ENCODE data around the gene SNTG2.

SNTG2 gene

DNA sequence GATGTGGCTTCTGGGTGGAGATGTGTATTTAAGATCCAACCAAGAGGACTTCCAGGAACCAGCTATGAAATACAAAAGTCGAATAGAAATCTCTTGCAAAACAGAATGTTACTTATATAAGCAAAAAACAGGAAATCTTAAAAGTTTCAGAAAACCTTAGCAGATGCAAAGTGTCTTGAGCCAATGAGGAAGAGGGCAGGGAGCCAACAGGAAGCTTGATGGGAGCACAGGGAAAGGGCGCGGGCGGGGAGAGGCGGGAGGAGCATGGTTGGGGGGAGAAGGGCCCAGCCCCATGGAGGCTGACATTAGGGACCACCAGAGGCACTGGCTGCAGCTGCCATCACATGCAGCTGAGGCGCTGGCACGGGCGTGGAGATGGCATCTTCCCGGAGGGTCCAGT lies 203.3 kb downstream of the SNTG2 start:
- DNase-seq = no peak

DNA sequence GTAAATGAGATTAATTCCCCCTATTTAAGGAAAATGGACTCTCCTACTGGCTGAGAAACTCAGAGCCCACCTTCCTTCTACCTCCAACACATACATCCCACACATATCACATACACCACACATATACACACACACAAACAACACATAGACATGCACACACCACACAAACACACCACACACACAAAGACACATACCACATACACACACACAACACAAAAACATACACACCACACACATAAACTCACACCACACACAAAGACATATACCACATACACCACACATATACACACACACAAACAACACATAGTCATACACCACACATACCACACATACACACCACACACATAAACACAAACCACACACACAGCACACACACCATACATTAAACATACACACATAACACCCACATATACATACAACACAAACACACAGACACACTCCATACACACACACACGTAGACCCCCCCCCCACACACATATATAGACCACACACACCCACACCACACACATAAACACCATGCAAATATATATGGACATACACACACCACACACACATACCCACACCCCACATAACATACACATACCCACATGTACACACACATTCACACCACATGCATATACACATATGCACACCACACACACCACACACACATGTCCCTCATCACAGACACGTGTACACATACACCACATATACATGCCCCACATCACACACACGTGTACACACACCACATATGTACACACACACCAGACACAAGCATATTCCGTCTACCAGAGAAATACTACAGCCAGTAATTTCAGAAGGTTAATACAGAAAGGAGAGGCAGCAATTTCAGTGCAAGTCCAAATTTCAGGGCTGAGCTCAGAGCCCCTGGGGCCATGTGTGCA lies 204.3 kb downstream of the SNTG2 start:
- DNase-seq = no peak

- DNase-seq = no peak
Measured at GRCh38 chr2:1156059-1156458, 205.4 kb downstream of the SNTG2 start.

DNA sequence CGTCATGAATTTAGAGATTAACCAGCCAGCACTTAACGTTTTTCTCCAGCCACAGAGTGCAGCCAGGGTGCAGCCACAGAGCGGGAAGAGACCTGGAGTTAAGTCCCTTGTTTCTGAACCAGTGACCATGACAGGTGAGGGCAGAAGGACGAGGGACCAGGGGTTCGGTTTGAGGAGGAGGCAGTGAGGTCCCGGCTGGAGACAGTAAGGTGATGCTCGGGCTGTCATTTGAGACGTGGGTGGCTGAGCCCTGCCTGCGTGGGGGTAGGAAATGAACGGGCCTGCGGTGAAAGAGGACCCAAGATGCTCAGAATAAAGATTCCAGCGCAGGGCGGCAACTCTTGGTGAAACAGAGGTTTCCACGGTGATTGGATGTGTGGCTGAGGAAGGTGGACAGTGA lies 205.9 kb downstream of the SNTG2 start:
- DNase-seq = no peak

- no peak for DNase-seq
Measured at GRCh38 chr2:1157107-1157506, 206.5 kb downstream of the SNTG2 start.

DNA sequence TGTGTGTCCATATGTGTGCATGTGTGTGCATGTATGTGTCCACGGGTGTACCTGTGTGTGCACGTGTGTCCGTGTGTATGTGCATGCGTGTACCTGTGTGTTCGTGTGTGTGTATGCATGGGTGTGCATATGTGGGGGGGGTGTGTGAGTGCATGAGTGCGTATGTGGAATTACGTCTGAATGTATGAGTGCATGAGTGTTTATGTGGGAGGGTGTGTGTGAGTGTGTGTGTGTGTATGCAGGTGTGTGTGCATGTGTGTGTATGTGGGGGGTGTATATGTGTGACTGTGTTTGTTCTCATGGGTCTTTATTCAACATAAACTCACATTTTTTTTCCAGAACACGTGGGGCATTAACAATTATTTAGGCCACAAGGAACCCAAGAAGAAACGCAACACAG lies 208.4 kb downstream of the SNTG2 start:
- no peak for DNase-seq

DNA sequence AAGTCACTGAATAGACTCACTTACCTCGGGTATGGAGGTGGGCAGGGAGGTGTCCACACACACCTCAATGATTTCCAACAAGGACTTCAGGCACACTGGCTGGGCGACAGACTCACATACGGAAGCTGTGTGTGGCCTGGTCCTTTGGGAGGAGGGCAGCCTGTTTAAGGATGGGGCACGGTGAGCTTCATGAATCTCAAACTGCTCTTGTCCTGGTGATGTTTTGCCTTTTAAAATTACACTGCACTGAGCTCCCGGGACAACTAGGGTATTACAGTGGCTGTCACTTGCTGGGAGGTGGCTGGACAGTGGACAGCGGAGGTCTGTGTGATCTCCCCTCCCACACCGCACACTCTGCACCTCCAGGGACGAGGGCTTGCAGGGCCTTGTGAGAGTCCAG lies 211.6 kb downstream of the SNTG2 start:
- no peak for DNase-seq

- no peak for DNase-seq
Measured at GRCh38 chr2:1162768-1163584, 212.3 kb downstream of the SNTG2 start.

- DNase-seq = no peak
Measured at GRCh38 chr2:1166976-1167375, 216.3 kb downstream of the SNTG2 start.

GRCh38 chr2:1168846-1169245 lies 218.2 kb downstream of the SNTG2 start:
- no peak for DNase-seq

DNA sequence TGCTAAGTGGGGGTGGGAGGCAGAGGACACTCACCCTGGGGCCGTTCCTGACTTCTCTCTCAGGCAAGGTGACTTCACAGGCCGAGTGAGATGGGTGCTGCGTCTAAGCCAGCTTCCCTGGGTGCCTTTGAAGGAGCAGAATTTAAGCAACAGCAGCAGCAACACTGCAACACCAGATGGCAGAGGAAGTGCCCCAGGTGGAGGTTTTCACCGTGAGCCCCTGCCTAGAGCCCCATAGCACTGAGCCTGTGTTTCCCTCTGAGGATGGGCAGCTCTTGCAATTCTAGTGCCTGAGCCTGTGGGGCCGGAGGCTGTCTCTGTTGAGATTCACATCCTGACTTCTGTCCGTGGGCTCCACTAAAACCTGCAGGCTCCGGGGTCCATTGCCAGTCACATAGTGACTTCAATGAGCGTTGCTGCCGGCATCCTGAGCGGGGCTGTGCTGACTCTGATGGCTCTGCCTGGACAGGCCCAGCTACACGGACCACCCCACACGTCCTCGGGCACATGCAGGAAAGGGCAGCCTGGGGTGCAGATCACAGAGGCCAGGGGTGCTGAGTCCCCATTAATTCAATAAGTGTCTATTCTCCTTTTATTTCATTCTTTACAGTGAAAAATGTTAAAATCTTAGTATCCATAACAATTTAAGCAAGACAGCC lies 218.8 kb downstream of the SNTG2 start:
- DNase-seq = no peak

DNA sequence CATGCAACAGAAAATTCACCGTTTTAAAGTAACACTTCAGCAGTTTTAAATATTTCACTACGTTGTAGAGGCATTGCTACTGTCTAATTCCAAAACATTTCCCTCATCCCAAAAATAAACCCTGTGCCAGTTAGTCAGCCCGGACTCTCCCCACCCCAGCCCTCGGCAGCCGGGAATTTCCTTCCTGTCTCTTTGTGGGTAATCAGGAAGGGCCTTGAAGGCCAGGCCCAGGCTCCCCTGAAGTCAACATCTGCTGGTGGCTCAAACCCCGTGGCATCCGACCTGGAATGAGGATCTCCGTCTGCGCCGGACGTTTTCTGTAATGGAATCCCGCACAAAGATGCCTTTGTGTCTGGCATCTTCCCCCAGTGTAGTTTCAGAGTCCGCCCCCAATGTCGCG lies 219.6 kb downstream of the SNTG2 start:
- DNase-seq = no peak

DNA sequence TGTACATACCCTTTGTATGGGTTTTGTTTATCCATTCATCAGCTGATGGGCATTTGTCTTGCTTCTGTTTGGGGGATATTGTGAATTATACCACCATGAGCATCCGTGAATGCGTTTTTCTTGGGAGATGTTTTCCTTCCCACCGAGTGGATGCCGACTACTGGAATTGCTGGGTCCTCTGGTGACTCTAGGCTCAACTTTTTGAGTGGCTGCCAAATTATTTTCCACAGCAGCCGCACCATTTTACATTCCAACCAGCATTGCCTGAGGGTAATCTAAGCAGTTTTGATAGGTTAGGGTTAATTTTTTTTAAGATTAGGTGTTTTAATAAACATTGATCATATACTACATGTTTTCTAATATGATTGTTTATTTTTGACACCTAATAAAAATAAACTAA lies 220.1 kb downstream of the SNTG2 start:
- no peak for DNase-seq

GRCh38 chr2:1173528-1173927 lies 222.9 kb downstream of the SNTG2 start:
- DNase-seq = no peak

GRCh38 chr2:1181893-1182292 lies 231.2 kb downstream of the SNTG2 start:
- DNase-seq = no peak

DNA sequence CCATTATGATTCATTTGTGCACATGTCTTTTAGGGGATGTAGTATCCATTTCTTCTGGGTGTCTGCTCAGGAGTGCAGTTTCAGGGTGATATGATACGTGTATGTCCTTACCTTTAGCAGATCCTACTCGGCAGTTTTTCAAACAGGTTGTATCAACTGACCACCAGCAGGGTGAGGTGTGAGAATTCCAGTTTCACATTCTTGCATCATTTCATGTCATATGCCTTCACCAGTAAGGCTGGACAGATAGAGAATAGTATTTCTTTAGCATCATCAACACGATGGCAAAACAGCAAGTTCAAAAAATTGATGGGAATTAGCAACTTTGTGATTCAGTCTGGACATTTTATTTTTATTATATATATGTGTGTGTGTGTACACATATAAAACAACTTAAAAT lies 232.7 kb downstream of the SNTG2 start:
- DNase-seq = no peak

DNA sequence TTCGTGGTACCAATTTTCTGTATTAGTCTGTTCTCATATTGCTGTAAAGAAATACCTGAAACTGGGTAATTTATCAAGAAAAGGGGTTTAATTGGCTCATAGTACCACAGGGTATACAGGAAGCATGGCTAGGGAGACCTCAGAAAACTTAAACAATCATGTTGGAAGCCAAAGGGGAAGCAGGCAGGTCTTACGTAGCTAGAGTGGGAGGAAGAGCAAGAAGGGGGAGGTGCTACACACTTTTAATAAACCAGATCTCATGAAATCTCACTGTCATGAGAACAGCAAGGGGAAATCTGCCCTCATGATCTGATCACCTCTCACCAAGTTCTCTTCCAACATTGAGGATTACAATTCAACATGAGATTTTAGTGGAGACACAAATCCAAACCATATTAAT lies 235.8 kb downstream of the SNTG2 start:
- DNase-seq = no peak

- DNase-seq = no peak
Measured at GRCh38 chr2:1187189-1187588, 236.5 kb downstream of the SNTG2 start.

- DNase-seq = no peak
Measured at GRCh38 chr2:1192121-1192520, 241.5 kb downstream of the SNTG2 start.

GRCh38 chr2:1193801-1194200 lies 243.2 kb downstream of the SNTG2 start:
- DNase-seq = no peak

GRCh38 chr2:1203772-1204171 lies 253.1 kb downstream of the SNTG2 start:
- no peak for DNase-seq

DNA sequence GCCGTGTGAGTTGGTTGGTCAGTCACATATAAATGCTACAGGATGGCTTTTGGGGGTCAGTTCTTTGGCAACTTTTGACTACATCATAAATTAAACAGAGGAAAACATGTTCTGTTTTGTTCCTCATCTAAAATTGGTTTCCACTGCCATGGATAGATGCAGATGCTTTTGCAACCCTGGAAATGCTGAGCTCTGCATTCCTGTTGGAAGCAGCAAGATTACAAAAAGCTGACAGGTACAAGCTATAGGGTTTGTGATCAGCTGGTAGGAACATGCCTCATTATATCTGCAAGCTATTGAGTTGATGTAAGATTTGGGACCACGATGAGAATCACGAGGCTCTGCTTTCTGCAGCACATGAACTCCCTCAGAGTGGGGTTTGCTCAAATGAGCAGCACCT lies 255.2 kb downstream of the SNTG2 start:
- DNase-seq = no peak

DNA sequence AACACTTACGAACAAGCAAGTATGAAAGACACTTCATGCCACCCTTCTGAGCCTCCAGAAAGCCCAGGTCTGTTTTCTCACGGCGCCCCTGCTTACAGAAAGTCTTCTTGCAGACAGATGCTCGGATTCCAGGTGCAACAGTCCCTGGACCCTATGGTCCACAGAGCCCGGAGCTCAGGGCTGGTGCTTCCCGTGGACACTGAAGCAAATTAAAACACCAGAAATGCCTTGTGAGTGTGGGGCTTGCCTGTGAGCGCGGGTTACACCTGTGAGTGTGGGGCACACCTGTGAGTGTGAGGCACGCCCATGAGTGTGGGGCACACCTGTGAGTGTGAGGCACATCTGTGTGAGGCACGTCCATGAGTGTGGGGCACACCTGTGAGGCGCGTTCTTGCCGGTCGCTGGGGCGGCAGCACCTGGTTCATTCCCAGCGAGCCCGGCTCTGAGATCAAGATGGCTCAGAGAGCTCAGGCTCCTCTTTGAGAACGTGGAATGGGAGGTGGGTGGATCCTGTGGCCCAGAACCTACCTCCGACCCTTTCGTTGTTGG lies 257.4 kb downstream of the SNTG2 start:
- no peak for DNase-seq
